PC-3 (cell line): Measurements from ENCODE around the gene GBE1. TPM values are rescaled to one million over a fixed set of nuclear protein-coding genes. Genes with fewer than 3 reads are reported as not detected.
A peak's percentile ranks its signal among the peaks of the same experiment; 100 is the strongest.

Source experiments
- ATAC-seq: fragments of 200-7000 bp; cut with Tn5 transposase; 2 replicates; pipeline ENCODE4 v1.9.1; 2020; ENCODE audit warnings: mild to moderate bottlenecking, moderate library complexity
- BruUV-seq: library from RNA; stranded (reverse); fragments of 400-500 nt; replicated peaks from 2 replicates; lab custom pipeline; 2021; lab: Mats Ljungman, UMichigan
- CTCF ChIA-PET: fragments of 300-600 bp; sonication (Branson Sonifier 250); formaldehyde crosslinking; loops from one replicate; lab custom pipeline; 2022; ENCODE audit warnings: antibody characterized with exemption; lab: Charles Lee
- POLR2A ChIA-PET: fragments of 300-600 bp; sonication (Branson Sonifier 250); formaldehyde crosslinking; loops from one replicate; lab custom pipeline; 2022; ENCODE audit warnings: antibody characterized with exemption; ENCODE audit not compliant: unreplicated experiment; lab: Charles Lee
- DNase-seq: peaks from one replicate; pipeline ENCODE4 v3.0.0-alpha.2; 2015
- H2AFZ ChIP-seq: fragments of 300-600 bp; sonication (generic); 2 replicates; pipeline ENCODE4 v1.6.0; 2016; ENCODE audit warnings: antibody characterized with exemption, low read length
- H3F3A ChIP-seq: fragments of 300-600 bp; sonication (generic); one replicate; pipeline ENCODE4 v1.6.0; 2017; ENCODE audit warnings: antibody characterized with exemption, low read length, control low read depth, mild to moderate bottlenecking; ENCODE audit not compliant: unreplicated experiment
- H3K27ac ChIP-seq: fragments of 300-600 bp; sonication (generic); 2 replicates; pipeline ENCODE4 v1.5.1; 2016; ENCODE audit warnings: mild to moderate bottlenecking, low read length
- H3K27me3 ChIP-seq: fragments of 300-600 bp; sonication (generic); 2 replicates; pipeline ENCODE4 v1.6.1; 2016; ENCODE audit warnings: low read length, mixed read lengths
- H3K36me3 ChIP-seq: fragments of 300-600 bp; sonication (generic); 2 replicates; pipeline ENCODE4 v1.6.1; 2016; ENCODE audit warnings: low read depth, mixed run types, low read length, mixed read lengths
- H3K4me1 ChIP-seq: fragments of 300-600 bp; sonication (generic); 2 replicates; pipeline ENCODE4 v1.5.1; 2016; ENCODE audit warnings: low read length; ENCODE audit not compliant: insufficient read depth
- H3K4me2 ChIP-seq: fragments of 300-600 bp; sonication (generic); 2 replicates; pipeline ENCODE4 v1.6.0; 2016; ENCODE audit warnings: low read length
- H3K4me3 ChIP-seq: fragments of 300-600 bp; sonication (generic); 2 replicates; pipeline ENCODE4 v1.5.1; 2016; ENCODE audit warnings: mild to moderate bottlenecking, low read length, mixed read lengths
- H3K79me2 ChIP-seq: fragments of 300-600 bp; sonication (generic); 2 replicates; pipeline ENCODE4 v1.6.1; 2017; ENCODE audit warnings: low read length, mixed read lengths
- H3K9ac ChIP-seq: fragments of 300-600 bp; sonication (generic); 2 replicates; pipeline ENCODE4 v1.6.0; 2016; ENCODE audit warnings: mild to moderate bottlenecking, low read length
- H3K9me2 ChIP-seq: fragments of 300-600 bp; sonication (generic); replicated peaks from 2 replicates; pipeline ENCODE4 v1.6.1; 2016; ENCODE audit warnings: mixed run types, low read length, mixed read lengths
- H3K9me3 ChIP-seq: fragments of 300-600 bp; sonication (generic); 2 replicates; pipeline ENCODE4 v1.6.1; 2016; ENCODE audit warnings: low read length, mixed read lengths
- H4K20me1 ChIP-seq: fragments of 300-600 bp; sonication (generic); 2 replicates; pipeline ENCODE4 v1.6.1; 2016; ENCODE audit warnings: low read length, mixed read lengths
- CTCF ChIP-seq: fragments of 300-600 bp; sonication (generic); conservative IDR thresholded peaks from 2 replicates; pipeline ENCODE4 v1.5.1; 2017; ENCODE audit warnings: antibody characterized with exemption, low read depth, mild to moderate bottlenecking, low read length
- EZH2 ChIP-seq: fragments of 300-600 bp; sonication (generic); IDR thresholded peaks from one replicate; pipeline ENCODE4 v1.6.1; 2017; ENCODE audit warnings: antibody characterized with exemption, mild to moderate bottlenecking, low read length; ENCODE audit not compliant: unreplicated experiment
- EZH2phosphoT487 ChIP-seq: fragments of 300-600 bp; sonication (generic); IDR thresholded peaks from 2 replicates; pipeline ENCODE4 v1.6.1; 2018; ENCODE audit warnings: mild to moderate bottlenecking, antibody characterized with exemption, low read length, borderline replicate concordance
- intact Hi-C: fragments of 100-400 bp; cut with micrococcal nuclease; formaldehyde crosslinking; loops from 2 replicates; pipeline ENCODE4 v1.9.0; 2023
- total RNA-seq: library from RNA; depleted of rRNA; stranded (reverse); fragments of >200 nt; gene quantifications from 2 replicates; pipeline ENCODE4 v1.2.3, GENCODE V29; 2014

Gene GBE1
- total RNA-seq, 1 experiment from 2014 or later = 57.7 TPM

GRCh38 chr3:81643721-81644120 lies 117.7 kb downstream of the GBE1 start:
- Histone ChIP-seq H3K9ac (no peak overlapping the region), H3K4me1 (peaks cover 9% of the 10 kb centered on the region; the same call in 1 of the 2 replicates), H2AFZ (no peak overlapping the region), H3K79me2 (no peaks in the 10 kb centered on the region), H3K9me3 (no peaks in the 10 kb centered on the region), H3K4me3 (no peak overlapping the region), H4K20me1 (no peaks in the 10 kb centered on the region), H3F3A (no peaks in the 10 kb centered on the region), H3K4me2 (no peak overlapping the region), H3K27me3 (no peaks in the 10 kb centered on the region), H3K27ac (no peak overlapping the region), H3K36me3 (peaks cover 7% of the 10 kb centered on the region; the same call in 1 of the 2 replicates), H3K9me2 (no peaks in the 10 kb centered on the region)
- POLR2A ChIA-PET = no interaction called here
- CTCF ChIA-PET = interaction anchor here (0.6 to 1.1 kb wide), 4 partner anchors 52 to 842 kb away, joined by 3 to 5 read pairs (median 4); no protein-coding TSS in a partner anchor
- TF ChIP-seq EZH2 (no peak), CTCF (peak; percentile 74)
- intact Hi-C loops = loop anchor here (1.0 to 5.0 kb wide), 5 partner anchors 61 to 426 kb away; no protein-coding TSS in a partner anchor
- ATAC-seq (peak; percentile 85), DNase-seq (peak; percentile 58)
- BruUV-seq = no TSS peak

- BruUV-seq = no TSS peak
Observed at GRCh38 chr3:81638480-81638879, 123.0 kb downstream of the GBE1 start.

More at GRCh38 chr3:81638480-81638879, 123.0 kb downstream of the GBE1 start:
- ChIA-PET CTCF (no interaction called here), POLR2A (no interaction called here)
- H3K9me3 ChIP-seq = no peaks in the 10 kb centered on the region
- H3K4me3 ChIP-seq = no peak overlapping the region
- H3K27ac ChIP-seq = no peak overlapping the region
- no peaks in the 10 kb centered on the region for H3K9me2 ChIP-seq
- no peaks in the 10 kb centered on the region for H4K20me1 ChIP-seq
- no peaks in the 10 kb centered on the region for H3K79me2 ChIP-seq
- no peak overlapping the region for H2AFZ ChIP-seq
- no peak overlapping the region for H3K9ac ChIP-seq
- H3K36me3 ChIP-seq = 0 out of 2 replicates have a peak, but pooled peaks cover 3% of the 10 kb centered on the region
- intact Hi-C loops = no loop called here
- no peaks in the 10 kb centered on the region for H3F3A ChIP-seq
- ATAC-seq (no peak), DNase-seq (no peak)
- no peak overlapping the region for H3K4me2 ChIP-seq
- no peaks in the 10 kb centered on the region for H3K27me3 ChIP-seq
- no peaks in the 10 kb centered on the region for H3K4me1 ChIP-seq
- TF ChIP-seq EZH2phosphoT487 (no peak), CTCF (no peak), EZH2 (no peak)
